Lower leg skin (tissue), 3 donors: ENCODE measurements around the gene OR2D3.

Experiments
- CTCF ChIP-seq, 3 donors: fragments of 450-650 bp; IDR thresholded peaks; one replicate each; pipeline ENCODE4 v1.5.1; 2016; ENCODE audit warnings: antibody characterized with exemption in 3 of 3, mild to moderate bottlenecking in 3 of 3, moderate library complexity in 2 of 3
- POLR2A ChIP-seq, 2 donors: fragments of 450-650 bp; IDR thresholded peaks; one replicate each; pipeline ENCODE4 v1.6.1; 2016 to 2017; ENCODE audit warnings: antibody characterized with exemption in 2 of 2, mild to moderate bottlenecking in 1 of 2, moderate library complexity in 1 of 2

GRCh38 chr11:6895010-6895409, 25.8 kb upstream of the OR2D3 start:
- TF ChIP-seq CTCF (IDR thresholded peaks at IDR 0.05) (no peak), POLR2A (IDR thresholded peaks at IDR 0.05) (no peak)
